Activated gamma-delta T cell treated with Interleukin-2 at 50 U/mL for 16 hours (primary cell): ENCODE results near the gene SERPINE1.
"Not testable (repeated sequence)": the region's sequence is repeated elsewhere in the genome, so short reads cannot be mapped to it uniquely, and the experiment has no call there.

Source experiments
- DNase-seq: peaks from one replicate; pipeline ENCODE4 v3.0.0-alpha.2; 2020

The SERPINE1 gene

DNA sequence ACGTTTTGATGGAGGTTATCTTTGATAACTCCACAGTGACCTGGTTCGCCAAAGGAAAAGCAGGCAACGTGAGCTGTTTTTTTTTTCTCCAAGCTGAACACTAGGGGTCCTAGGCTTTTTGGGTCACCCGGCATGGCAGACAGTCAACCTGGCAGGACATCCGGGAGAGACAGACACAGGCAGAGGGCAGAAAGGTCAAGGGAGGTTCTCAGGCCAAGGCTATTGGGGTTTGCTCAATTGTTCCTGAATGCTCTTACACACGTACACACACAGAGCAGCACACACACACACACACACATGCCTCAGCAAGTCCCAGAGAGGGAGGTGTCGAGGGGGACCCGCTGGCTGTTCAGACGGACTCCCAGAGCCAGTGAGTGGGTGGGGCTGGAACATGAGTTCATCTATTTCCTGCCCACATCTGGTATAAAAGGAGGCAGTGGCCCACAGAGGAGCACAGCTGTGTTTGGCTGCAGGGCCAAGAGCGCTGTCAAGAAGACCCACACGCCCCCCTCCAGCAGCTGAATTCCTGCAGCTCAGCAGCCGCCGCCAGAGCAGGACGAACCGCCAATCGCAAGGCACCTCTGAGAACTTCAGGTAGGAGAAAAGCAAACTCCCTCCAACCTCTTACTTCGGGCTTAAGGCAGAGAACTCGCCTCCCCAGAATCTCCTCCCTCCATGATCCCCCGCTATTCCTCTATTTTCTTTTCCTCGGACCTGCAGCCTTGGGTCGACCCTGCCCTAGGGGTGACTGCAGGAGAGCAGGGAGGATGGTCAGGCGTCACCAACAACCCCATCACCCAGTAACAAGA lies at the start of gene SERPINE1:
Gene SERPINE1 (plus strand): TSS at position 454 of the 809 bp plus-strand sequence. CDS start 1,290 bp downstream, outside the sequence.
- DNase-seq = peak; percentile 68

DNA sequence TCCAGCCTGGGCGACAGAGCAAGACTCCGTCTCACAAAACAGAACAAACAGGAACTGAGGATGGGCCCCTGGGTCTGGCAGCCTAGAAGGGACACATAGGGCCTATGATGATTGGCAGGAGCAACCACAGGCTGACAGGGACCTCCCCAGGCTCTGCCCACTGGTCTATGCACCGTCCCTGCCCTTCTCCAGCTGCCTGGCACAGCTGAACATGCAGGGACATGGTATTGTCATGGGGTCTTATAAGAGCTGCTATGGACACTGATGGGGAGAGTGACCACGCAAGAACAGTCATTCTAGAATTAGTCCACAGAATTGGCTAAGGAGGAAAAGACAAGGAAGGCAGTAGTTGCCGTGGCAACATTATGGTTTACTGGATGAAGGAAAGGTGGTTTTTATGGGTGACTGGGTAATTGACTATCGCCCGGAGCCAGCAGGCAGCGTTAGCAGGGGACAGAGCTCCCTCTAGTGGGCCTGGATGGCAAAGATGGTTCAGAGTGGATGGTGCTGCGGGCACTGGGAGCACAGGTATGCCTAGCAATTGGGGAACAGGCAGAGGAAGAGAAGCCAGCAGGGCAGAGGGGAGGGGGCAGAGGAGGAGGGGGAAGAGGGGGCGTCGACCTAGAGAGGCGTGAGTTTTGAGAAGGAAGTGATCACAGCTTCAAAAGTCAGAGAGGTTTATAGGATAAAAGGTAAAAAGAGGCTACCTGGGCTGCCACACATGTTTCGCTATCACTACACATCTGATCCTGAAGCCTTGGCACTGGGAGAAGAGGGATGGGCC lies 49.4 kb upstream of the SERPINE1 start:
- peak; percentile 81 for DNase-seq

DNA sequence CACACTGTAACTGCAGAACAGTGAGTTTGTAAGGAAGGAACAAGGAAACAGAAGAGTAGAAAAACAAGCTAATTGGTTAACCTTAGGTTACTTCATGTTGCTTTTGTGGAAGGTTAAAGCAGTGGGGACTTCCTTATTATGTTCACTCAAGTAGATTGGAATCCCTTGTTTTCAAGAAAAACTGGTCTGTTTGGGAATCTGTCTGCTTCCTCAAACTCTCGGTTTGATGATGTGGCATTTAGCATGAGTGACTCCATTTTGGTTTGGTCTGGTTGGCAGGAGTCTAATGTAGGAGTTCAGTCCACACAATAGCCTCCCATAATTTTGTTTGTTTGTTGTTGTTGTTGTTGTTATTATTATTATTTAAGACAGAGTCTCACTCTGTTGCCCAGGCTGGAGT lies 45.5 kb upstream of the SERPINE1 start:
- DNase-seq = no peak

DNA sequence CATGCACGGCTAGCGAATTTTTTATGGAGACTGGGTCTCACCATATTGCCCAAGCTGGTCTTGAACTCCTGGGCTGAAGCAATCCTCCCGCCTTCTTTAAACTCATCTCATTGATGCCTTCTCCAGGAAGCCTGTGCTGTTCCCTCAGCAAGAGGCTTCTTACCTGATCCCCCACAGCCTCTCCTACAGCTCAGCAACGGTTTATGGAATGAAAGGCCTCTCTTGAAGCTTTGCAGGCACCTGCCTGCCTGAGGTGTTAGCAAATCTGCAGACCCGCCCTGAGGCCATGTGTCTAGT lies 42.1 kb upstream of the SERPINE1 start:
- DNase-seq = no peak

DNA sequence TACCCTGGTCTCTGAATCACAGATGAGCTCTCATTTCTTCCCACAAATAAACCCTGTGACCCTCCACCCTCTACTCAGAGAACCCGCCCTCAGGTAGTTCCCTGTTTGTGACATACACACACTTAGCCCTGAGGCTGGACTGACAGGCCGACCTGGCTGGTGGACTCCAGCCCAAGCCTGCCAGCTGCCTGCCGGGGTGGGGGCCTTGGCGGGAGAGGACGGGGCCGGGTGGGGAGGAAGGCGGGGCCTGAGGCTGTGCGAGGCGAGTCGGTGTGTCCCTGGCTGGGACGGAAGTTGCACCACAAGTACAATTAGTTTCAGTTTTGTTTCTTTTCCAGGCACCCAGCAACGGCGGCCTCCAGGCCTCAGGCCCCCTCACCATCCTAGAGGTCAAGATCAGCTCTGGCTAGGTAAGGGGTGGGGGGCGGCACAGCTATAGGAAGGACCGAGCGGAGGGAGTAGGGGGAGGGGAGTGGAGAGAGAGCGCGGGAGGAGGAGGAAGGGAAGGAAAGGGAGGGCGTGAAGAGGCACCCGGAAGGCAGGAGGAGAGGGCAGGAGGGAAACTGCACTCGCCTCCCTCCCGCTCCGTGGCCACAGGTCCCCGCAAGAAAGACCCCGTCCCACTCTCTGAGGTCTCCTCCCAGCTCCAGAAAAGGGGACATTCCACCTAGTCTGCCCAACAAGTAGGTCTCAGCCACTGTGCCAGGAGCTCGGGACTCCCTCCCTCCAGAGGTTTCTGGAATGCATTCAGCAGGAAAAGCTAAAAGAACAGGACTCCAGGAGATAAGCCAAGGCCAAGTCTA lies 41.5 kb upstream of the SERPINE1 start, which contains the start of gene TRIM56:
Gene TRIM56 (plus strand): TSS at position 320 of the 803 bp plus-strand sequence. CDS start 1,832 bp downstream, outside the sequence.
- DNase-seq = peak; percentile 75

DNA sequence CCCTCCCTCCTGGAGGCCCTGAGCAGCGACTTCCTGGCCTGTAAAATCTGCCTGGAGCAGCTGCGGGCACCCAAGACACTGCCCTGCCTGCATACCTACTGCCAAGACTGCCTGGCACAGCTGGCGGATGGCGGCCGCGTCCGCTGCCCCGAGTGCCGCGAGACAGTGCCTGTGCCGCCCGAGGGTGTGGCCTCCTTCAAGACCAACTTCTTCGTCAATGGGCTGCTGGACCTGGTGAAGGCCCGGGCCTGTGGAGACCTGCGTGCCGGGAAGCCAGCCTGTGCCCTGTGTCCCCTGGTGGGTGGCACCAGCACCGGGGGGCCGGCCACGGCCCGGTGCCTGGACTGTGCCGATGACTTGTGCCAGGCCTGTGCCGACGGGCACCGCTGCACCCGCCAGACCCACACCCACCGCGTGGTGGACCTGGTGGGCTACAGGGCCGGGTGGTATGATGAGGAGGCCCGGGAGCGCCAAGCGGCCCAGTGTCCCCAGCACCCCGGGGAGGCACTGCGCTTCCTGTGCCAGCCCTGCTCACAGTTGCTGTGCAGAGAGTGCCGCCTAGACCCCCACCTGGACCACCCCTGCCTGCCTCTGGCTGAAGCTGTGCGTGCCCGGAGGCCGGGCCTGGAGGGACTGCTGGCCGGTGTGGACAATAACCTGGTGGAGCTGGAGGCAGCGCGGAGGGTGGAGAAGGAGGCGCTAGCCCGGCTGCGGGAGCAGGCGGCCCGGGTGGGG lies 39.4 kb upstream of the SERPINE1 start:
- DNase-seq = no peak

DNA sequence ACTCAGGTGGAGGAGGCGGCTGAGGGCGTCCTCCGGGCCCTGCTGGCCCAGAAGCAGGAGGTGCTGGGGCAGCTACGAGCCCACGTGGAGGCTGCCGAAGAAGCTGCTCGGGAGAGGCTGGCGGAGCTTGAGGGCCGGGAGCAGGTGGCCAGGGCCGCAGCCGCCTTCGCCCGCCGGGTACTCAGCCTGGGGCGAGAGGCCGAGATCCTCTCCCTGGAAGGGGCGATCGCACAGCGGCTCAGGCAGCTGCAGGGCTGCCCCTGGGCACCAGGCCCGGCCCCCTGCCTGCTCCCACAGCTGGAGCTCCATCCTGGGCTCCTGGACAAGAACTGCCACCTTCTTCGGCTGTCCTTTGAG lies 38.9 kb upstream of the SERPINE1 start:
- DNase-seq = no peak

DNA sequence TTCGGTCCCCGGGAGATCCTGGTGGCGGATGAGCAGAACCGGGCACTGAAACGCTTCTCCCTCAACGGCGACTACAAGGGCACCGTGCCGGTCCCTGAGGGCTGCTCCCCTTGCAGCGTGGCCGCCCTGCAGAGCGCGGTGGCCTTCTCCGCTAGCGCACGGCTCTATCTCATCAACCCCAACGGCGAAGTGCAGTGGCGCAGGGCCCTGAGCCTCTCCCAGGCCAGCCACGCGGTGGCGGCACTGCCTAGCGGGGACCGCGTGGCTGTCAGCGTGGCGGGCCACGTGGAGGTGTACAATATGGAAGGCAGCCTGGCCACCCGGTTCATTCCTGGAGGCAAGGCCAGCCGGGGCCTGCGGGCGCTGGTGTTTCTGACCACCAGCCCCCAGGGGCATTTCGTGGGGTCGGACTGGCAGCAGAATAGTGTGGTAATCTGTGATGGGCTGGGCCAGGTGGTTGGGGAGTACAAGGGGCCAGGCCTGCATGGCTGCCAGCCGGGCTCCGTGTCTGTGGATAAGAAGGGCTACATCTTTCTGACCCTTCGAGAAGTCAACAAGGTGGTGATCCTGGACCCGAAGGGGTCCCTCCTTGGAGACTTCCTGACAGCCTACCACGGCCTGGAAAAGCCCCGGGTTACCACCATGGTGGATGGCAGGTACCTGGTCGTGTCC lies 37.9 kb upstream of the SERPINE1 start:
- no peak for DNase-seq

DNA sequence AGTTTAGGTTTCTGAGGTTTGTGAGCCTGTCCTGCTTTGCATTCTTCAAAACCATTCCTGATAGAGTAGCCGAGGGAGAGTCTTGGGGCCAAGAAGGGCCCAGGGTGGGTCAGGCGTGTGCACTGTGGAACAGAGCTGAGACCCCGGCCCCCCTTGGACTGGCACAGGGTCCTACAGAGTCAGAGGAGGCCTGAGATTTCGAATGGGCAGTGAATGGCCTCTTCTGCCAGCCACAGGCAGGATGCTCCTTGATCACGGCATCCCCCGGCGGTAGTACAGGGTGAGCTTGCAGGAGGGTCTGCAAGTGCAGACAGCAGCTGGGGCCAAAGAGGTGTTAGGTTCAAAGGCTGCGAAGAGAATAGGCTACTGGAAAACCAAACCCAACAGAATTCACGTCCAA lies 37.0 kb upstream of the SERPINE1 start:
- DNase-seq = no peak

DNA sequence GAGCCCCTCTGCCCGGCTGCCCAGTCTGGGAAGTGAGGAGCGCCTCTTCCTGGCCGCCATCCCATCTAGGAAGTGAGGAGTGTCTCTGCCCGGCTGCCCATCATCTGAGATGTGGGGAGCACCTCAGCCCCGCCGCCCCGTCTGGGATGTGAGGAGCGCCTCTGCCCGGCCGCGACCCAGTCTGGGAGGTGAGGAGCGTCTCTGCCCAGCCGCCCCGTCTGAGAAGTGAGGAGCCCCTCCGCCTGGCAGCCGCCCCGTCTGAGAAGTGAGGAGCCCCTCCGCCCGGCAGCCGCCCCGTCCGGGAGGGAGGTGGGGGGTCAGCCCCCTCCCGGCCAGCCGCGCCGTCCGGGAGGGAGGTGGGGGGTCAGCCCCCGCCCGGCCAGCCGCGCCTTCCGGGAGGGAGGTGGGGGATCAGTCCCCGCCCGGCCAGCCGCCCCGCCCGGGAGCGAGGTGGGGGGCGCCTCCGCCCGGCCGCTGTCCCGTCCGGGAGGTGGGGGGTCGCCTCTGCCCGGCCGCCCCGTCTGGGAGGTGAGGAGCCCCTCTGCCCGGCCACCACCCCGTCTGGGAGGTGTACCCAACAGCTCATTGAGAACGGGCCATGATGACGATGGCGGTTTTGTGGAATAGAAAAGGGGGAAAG lies 34.5 kb upstream of the SERPINE1 start:
- not testable (repeated sequence) for DNase-seq

DNA sequence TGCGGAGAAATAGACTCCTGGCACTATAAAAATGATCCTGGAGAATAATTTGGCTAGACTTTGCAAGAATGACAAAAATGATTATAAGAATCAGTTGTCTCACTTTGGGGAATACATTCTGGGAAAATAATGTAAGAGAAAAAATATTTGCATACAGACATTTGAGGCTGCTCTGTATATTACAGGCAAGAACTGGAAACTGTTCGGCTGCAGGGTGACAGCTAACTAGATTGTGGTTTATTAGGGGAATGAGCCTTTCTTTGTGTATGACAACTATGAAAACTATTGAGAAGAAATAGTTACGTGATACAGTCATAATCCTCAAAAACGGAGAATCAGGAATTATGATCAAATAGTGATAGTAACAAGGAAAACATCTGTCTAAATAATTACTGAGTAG lies 33.0 kb upstream of the SERPINE1 start:
- no peak for DNase-seq

DNA sequence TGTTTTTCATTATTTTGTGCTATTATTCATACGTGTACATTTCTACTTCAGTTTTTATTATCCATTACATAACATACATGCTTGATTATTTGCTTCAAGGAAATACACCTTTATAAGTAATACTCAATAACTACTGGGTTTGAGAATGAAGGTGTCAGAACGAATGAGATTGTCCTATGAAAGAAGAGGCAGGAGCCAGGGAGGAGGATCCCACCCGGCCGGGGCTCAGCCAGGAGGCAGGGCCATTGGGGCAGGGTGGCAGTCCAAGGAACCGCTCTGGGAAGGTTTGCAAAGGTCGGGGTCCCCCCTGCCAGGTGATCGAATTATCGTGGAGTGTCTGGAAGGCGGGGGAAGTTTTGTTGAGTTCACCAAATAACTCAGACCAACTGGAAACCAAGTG lies 32.5 kb upstream of the SERPINE1 start:
- DNase-seq = no peak

DNA sequence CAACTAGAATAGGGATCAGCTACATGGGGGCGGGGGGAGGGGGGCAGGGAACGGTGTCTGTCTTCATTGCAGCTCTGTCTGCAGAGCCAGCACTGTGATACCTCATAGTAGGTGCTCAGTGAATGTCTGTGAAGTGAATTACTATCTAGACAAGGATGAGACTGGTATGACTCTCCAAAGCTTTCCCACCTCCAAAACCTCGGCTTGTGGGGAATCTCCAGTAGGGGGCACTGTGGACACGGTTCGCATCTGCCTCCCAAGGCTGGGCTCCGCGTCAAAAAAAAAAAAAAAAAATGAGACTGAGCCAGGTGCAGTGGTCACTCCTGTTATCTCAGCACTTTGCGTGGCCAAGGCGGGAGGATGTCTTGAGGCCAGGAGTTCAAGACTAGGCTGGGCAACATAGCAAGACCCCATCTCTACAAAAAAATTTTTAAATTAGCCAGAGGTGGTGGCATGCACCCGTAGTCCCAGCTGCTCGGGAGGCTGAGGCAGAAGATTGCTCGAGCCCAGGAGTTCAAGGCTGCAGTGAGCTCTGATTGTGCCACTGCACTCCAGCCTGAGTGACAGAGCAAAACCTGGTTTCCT lies 32.0 kb upstream of the SERPINE1 start:
- no peak for DNase-seq

DNA sequence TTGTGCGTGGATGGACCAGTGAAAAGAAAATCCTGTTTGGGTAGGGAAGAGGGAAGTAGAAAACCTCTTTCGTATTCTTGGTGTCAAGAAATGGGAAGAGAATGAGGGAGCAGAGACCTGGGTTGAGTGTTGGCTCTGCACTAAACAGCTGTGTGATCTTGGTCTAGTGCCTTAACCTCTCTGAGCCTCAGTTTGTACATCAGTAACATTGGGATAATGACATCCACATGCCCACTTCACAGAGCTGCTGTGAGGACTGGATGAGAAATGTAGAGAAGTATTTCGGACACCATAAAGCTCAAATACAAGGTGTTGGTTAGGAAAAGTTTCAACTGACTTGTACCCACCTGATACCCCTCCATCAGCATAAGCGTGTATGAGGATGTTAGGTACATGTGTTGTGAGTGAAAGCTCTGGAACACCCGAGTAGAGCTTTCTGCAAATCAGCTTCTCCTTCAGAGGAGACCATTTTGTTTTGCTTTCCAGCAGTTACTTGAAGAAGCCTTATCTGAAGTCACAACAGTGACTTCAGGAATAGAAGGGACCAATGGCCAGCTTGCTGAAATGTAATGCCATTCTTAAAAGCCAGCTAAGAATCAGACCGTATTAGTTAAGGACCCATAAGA lies 30.5 kb upstream of the SERPINE1 start:
- no peak for DNase-seq

DNA sequence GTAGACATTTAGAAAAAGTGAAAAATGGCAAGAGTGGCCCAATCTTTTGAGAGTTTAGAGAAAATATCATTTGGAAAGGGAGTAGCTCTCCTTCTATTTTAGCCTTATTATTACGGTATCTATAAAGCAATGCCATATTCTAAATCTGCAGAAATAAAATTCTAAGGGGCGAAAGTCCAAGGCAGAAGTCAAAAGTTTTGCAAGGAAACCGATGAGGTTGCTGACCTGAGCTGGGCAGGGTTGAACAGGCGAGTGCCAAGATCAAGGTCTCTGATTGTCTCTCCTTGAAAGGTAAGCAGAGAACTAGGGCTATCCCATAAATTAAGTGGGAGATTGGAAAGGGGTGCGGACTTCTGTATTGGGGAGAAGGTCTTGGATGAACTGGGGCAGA lies 30.0 kb upstream of the SERPINE1 start:
- no peak for DNase-seq

DNA sequence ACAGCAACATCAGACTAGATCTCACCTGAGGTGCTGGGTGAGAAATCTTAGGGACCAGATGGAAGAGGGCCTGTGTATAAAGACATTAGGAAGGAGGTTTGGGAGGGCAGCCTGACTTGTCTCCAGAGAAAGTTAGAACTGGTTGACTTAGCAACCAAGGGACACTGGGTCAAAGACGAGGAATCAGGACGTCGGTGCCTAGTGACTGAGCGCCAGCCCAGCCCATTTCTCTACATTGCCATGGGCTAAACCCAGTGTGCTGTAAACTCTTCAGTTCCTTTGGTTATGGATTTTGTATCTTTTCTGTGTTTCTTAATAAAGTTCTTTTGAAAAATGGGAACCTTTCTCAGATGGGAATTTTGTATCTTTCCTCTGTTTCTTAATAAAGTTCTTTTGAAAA lies 29.3 kb upstream of the SERPINE1 start:
- no peak for DNase-seq

DNA sequence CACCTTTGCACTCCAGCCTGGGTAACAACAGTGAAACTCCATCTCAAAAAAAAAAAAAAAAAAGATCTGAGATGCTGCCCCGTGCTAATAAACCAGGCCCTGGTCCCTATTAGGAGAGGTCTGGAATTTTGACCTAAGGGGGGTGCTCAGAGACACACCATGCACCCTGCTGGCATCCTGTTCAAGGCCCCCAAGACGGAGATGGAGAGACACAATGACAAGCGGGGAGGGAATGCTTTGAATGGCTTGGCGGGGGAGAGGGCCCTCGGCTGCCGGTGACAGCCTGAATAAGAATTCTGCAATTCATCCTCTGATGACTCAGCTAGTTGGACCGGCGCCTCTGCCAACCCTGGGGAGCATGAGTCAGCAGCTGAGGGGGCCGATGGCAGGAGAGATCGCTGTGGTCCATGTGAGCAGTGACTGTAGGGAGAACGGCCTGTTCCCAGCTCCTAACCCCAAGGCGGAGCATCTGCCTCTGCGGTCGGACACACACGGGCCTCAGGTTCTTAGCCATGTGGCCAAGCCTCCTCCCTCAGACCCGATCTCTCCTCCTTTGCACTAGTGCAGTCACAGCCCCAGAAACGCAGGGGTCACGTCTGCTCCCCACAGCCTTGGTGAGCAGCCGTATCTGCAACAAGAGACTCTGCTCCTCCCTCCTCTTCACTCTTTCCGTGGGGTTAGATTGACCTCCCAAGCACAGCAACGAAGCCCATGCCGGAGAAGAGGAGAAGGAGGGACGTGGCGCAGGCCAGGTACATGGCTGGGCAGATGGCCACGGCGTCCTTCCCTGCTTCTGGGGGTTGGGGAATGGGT lies 26.7 kb upstream of the SERPINE1 start:
- DNase-seq = peak; percentile 42

DNA sequence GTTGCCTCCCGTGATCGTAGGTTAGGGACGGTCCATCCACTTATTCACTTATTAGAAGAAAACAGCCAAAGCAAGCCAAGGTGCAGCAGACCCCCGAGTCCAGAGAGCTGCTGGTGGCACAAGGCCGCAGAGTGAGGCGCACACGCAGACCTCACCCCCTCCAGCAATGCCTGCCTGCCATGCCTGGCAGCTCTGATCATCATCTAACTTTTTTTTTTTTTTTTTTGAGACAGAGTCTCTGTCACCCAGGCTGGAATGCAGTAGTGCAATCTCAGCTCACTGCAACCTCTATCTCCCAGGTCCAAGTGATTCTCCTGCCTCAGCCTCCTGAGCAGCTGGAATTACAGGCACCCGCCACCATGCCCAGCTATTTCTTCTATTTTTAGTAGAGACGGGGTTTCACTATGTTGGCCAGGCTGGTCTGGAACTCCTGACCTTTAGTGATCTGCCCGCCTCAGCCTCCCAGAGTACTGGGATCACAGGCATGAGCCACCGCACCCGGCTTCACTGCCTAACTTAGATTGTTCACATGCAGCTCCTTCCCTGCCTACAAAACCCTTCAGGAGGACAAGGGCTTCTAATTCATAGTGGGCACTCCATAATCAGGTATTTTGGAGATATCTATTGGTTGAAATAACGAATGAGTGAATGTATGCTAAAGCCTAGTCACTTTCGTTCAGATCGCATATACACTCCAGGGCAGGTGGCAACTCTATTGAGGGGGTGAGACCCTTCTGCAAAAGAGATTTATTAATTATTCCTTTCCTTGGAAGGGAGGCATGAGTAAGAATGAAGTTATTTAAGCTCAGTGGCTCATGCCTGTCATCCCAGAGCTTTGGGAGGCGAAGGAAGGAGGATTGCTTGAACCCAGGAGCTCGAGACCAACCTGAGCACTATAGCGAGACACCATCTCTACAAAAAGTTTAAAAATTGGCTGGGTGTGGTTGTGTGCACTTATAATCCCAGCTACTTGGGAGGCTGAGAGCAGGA lies 25.8 kb upstream of the SERPINE1 start:
- DNase-seq = no peak

DNA sequence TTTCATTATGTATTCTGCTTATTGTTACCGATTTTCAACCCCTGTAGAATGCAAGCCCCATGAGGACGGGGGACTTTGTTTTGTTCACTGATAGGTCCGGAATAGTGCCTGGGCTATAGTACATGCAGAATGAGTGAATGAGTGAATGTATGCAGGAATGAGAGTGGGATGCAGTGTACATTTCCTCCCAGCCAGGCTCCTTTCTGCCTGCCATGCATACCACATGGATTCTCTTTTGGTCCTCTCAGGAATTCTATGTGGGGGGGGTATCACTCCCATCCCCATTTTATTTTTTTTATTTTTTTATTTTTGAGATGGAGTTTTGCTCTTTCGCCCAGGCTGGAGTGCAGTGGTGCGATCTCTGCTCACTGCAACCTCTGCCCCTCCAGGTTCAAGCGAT lies 24.9 kb upstream of the SERPINE1 start:
- DNase-seq = no peak
